ENCODE data around the gene MACROD2.
"Not testable (repeated sequence)": the region's sequence is repeated elsewhere in the genome, so short reads cannot be mapped to it uniquely, and the experiment has no call there.

The MACROD2 gene

GRCh38 chr20:15336536-15336935 is 1341.2 kb downstream of the MACROD2 start:
- no peak for DNase-seq

- DNase-seq, result no peak
Measured at GRCh38 chr20:15339264-15339663, 1343.9 kb downstream of the MACROD2 start.

GRCh38 chr20:15342991-15343523 is 1347.7 kb downstream of the MACROD2 start:
- no peak for DNase-seq

GRCh38 chr20:15345287-15345686 is 1350.0 kb downstream of the MACROD2 start:
- DNase-seq, result no peak

- no peak for DNase-seq
Measured at GRCh38 chr20:15346657-15347280, 1351.5 kb downstream of the MACROD2 start.

GRCh38 chr20:15359056-15359455 is 1363.7 kb downstream of the MACROD2 start:
- DNase-seq, result no peak

- DNase-seq, result no peak
Measured at GRCh38 chr20:15362849-15363248, 1367.5 kb downstream of the MACROD2 start.

GRCh38 chr20:15364781-15365180 is 1369.5 kb downstream of the MACROD2 start:
- no peak for DNase-seq

GRCh38 chr20:15370370-15370769 is 1375.1 kb downstream of the MACROD2 start:
- no peak for DNase-seq

- no peak for DNase-seq
Measured at GRCh38 chr20:15374682-15375081, 1379.4 kb downstream of the MACROD2 start.

- DNase-seq, result no peak
Measured at GRCh38 chr20:15375836-15376235, 1380.5 kb downstream of the MACROD2 start.

GRCh38 chr20:15377603-15378002 is 1382.3 kb downstream of the MACROD2 start:
- not testable (repeated sequence) for DNase-seq

- DNase-seq, result no peak
Measured at GRCh38 chr20:15378151-15378550, 1382.8 kb downstream of the MACROD2 start.

GRCh38 chr20:15379681-15380296 is 1384.5 kb downstream of the MACROD2 start:
- no peak for DNase-seq

GRCh38 chr20:15380770-15381169 is 1385.5 kb downstream of the MACROD2 start:
- DNase-seq, result no peak

- DNase-seq, result no peak
Measured at GRCh38 chr20:15387228-15387627, 1391.9 kb downstream of the MACROD2 start.

GRCh38 chr20:15395457-15395856 is 1400.1 kb downstream of the MACROD2 start:
- DNase-seq, result no peak

GRCh38 chr20:15396026-15396425 is 1400.7 kb downstream of the MACROD2 start:
- DNase-seq, result no peak

GRCh38 chr20:15396900-15397299 is 1401.6 kb downstream of the MACROD2 start:
- DNase-seq, result no peak

GRCh38 chr20:15399781-15400180 is 1404.5 kb downstream of the MACROD2 start:
- no peak for DNase-seq

GRCh38 chr20:15406072-15406471 is 1410.8 kb downstream of the MACROD2 start:
- no peak for DNase-seq

GRCh38 chr20:15411781-15412180 is 1416.5 kb downstream of the MACROD2 start:
- DNase-seq, result no peak

- DNase-seq, result no peak
Measured at GRCh38 chr20:15415908-15416307, 1420.6 kb downstream of the MACROD2 start.

- no peak for DNase-seq
Measured at GRCh38 chr20:15419856-15420255, 1424.5 kb downstream of the MACROD2 start.

- DNase-seq, result no peak
Measured at GRCh38 chr20:15422966-15423365, 1427.7 kb downstream of the MACROD2 start.
